IMR-90 (cell line): Measurements from ENCODE around the gene ACTR3C. TPM values are rescaled to one million over a fixed set of nuclear protein-coding genes. Genes with fewer than 3 reads are reported as not detected.

ENCODE experiments used
- ATAC-seq: fragments of 200-7000 bp; cut with Tn5 transposase; 2 replicates; pipeline ENCODE4 v1.9.1; 2020; ENCODE audit warnings: low read depth, mild to moderate bottlenecking, moderate library complexity
- BruUV-seq: library from RNA; stranded (reverse); fragments of 400-500 nt; replicated peaks from 2 replicates; lab custom pipeline; 2021; lab: Mats Ljungman, UMichigan
- CTCF ChIA-PET: fragments of 300-600 bp; formaldehyde crosslinking; extraction: SDS; loops from one replicate; lab custom pipeline; 2021; ENCODE audit warnings: antibody characterized with exemption; lab: Yijun Ruan, JAX
- POLR2A ChIA-PET: fragments of 300-600 bp; sonication (Branson Sonifier 250); formaldehyde crosslinking; loops from one replicate; lab custom pipeline; 2022; ENCODE audit warnings: antibody characterized with exemption; ENCODE audit not compliant: unreplicated experiment; lab: Charles Lee
- DNase-seq: peaks from one replicate; pipeline ENCODE4 v3.0.0; 2013
- H2AFZ ChIP-seq: replicated peaks from 2 replicates; pipeline ENCODE3; 2013; ENCODE audit warnings: low read length, mild to moderate bottlenecking; ENCODE audit not compliant: poor library complexity
- H2AK5ac ChIP-seq: 2 replicates; pipeline ENCODE4 v1.6.1; 2013; ENCODE audit warnings: low read depth, low read length, inconsistent platforms
- H2AK9ac ChIP-seq: replicated peaks from 2 replicates; pipeline ENCODE3; 2013; ENCODE audit warnings: mild to moderate bottlenecking, low read depth, low read length, moderate library complexity; ENCODE audit not compliant: poor library complexity
- H2BK120ac ChIP-seq: 2 replicates; pipeline ENCODE4 v1.6.1; 2013; ENCODE audit warnings: low read depth, low read length, inconsistent platforms
- H2BK15ac ChIP-seq: 3 replicates; pipeline ENCODE4 v1.6.1; 2013; ENCODE audit warnings: low read depth, low read length, inconsistent platforms
- H2BK20ac ChIP-seq: 2 replicates; pipeline ENCODE4 v1.6.1; 2013; ENCODE audit warnings: low read depth, mild to moderate bottlenecking, inconsistent platforms, low read length, moderate library complexity
- H2BK5ac ChIP-seq: 2 replicates; pipeline ENCODE4 v1.6.1; 2013; ENCODE audit warnings: mild to moderate bottlenecking, low read depth, low read length, inconsistent platforms; ENCODE audit not compliant: poor library complexity, severe bottlenecking
- H3K14ac ChIP-seq: replicated peaks from 2 replicates; pipeline ENCODE4 v1.6.1; 2013; ENCODE audit warnings: low read depth, low read length, inconsistent platforms
- H3K18ac ChIP-seq: 2 replicates; pipeline ENCODE4 v1.6.1; 2013; ENCODE audit warnings: low read depth, low read length, control low read depth
- H3K23ac ChIP-seq: 2 replicates; pipeline ENCODE4 v1.6.1; 2013; ENCODE audit warnings: low read depth, low read length, inconsistent platforms
- H3K27ac ChIP-seq: 2 replicates; pipeline ENCODE4 v1.5.1; 2013; ENCODE audit warnings: mild to moderate bottlenecking, control low read depth, low read length; ENCODE audit not compliant: insufficient read depth
- H3K27me3 ChIP-seq: 2 replicates; pipeline ENCODE4 v1.6.1; 2013; ENCODE audit warnings: low read length; ENCODE audit not compliant: control insufficient read depth, insufficient read depth
- H3K36me3 ChIP-seq: 2 replicates; pipeline ENCODE4 v1.6.1; 2013; ENCODE audit warnings: low read length, mixed read lengths; ENCODE audit not compliant: control insufficient read depth, insufficient read depth
- H3K4ac ChIP-seq: 2 replicates; pipeline ENCODE4 v1.6.1; 2013; ENCODE audit warnings: low read depth, low read length, inconsistent platforms
- H3K4me1 ChIP-seq: 2 replicates; pipeline ENCODE4 v1.6.1; 2013; ENCODE audit warnings: low read length, mixed read lengths; ENCODE audit not compliant: control insufficient read depth, insufficient read depth
- H3K4me2 ChIP-seq: 2 replicates; pipeline ENCODE4 v1.6.1; 2013; ENCODE audit warnings: low read depth, mild to moderate bottlenecking, control low read depth, low read length, moderate library complexity
- H3K4me3 ChIP-seq: 2 replicates; pipeline ENCODE4 v1.5.1; 2013; ENCODE audit warnings: low read depth, mild to moderate bottlenecking, control low read depth, low read length, moderate library complexity; ENCODE audit not compliant: insufficient read depth
- H3K56ac ChIP-seq: 2 replicates; pipeline ENCODE4 v1.6.1; 2013; ENCODE audit warnings: low read length, inconsistent platforms; ENCODE audit not compliant: insufficient read depth; ENCODE audit errors: extremely low read depth
- H3K79me1 ChIP-seq, 2 experiments: 2 replicates each; pipeline ENCODE4 v1.6.1; 2013; ENCODE audit warnings: low read length in 2 of 2, inconsistent platforms in 1 of 2, low read depth in 1 of 2
- H3K9ac ChIP-seq: 2 replicates; pipeline ENCODE4 v1.6.1; 2013; ENCODE audit warnings: low read depth, low read length, control low read depth
- H3K9me1 ChIP-seq: 2 replicates; pipeline ENCODE4 v1.6.1; 2013; ENCODE audit warnings: low read length, inconsistent platforms; ENCODE audit not compliant: insufficient read depth
- H3K9me3 ChIP-seq: 2 replicates; pipeline ENCODE4 v1.6.1; 2013; ENCODE audit warnings: low read length; ENCODE audit not compliant: control insufficient read depth, insufficient read depth
- H4K20me1 ChIP-seq: 2 replicates; pipeline ENCODE4 v1.6.1; 2013; ENCODE audit warnings: low read length, inconsistent platforms; ENCODE audit not compliant: insufficient read depth
- H4K5ac ChIP-seq: 2 replicates; pipeline ENCODE4 v1.6.1; 2013; ENCODE audit warnings: mild to moderate bottlenecking, low read depth, low read length, control low read depth
- H4K8ac ChIP-seq, 2 experiments: 2 replicates each; pipeline ENCODE4 v1.6.1; 2013; ENCODE audit warnings: low read depth in 2 of 2, low read length in 2 of 2, control low read depth in 1 of 2, inconsistent platforms in 1 of 2
- H4K91ac ChIP-seq: 2 replicates; pipeline ENCODE4 v1.6.1; 2013; ENCODE audit warnings: low read depth, low read length, inconsistent platforms; ENCODE audit not compliant: insufficient read depth
- BHLHE40 ChIP-seq: fragments of 150-350 bp; IDR thresholded peaks from 2 replicates; pipeline ENCODE4 v1.6.1; 2016; ENCODE audit warnings: mild to moderate bottlenecking, low read depth, low read length
- CEBPB ChIP-seq: IDR thresholded peaks from 2 replicates; pipeline ENCODE4 v1.6.1; 2012; ENCODE audit warnings: low read depth, low read length, improper control_type of control experiment
- CHD1 ChIP-seq: IDR thresholded peaks from 2 replicates; pipeline ENCODE4 v1.6.1; 2012; ENCODE audit warnings: low read depth, low read length, improper control_type of control experiment
- CTCF ChIP-seq: conservative IDR thresholded peaks from 2 replicates; pipeline ENCODE4 v1.5.1; 2012; ENCODE audit warnings: mild to moderate bottlenecking, low read depth, low read length, improper control_type of control experiment
- ELK1 ChIP-seq: fragments of 150-350 bp; IDR thresholded peaks from 2 replicates; pipeline ENCODE4 v1.6.1; 2016; ENCODE audit warnings: low read depth, mild to moderate bottlenecking, low read length, moderate library complexity, borderline replicate concordance
- FOS ChIP-seq: fragments of 150-350 bp; IDR thresholded peaks from 2 replicates; pipeline ENCODE4 v1.6.1; 2016; ENCODE audit warnings: low read depth, low read length
- MAFK ChIP-seq: IDR thresholded peaks from 2 replicates; pipeline ENCODE4 v1.6.1; 2012; ENCODE audit warnings: low read depth, low read length, improper control_type of control experiment
- MAZ ChIP-seq: IDR thresholded peaks from 2 replicates; pipeline ENCODE4 v1.6.1; 2012; ENCODE audit warnings: low read depth, mild to moderate bottlenecking, low read length, improper control_type of control experiment, moderate library complexity, borderline replicate concordance
- MXI1 ChIP-seq: IDR thresholded peaks from 2 replicates; pipeline ENCODE4 v1.6.1; 2012; ENCODE audit warnings: low read depth, mild to moderate bottlenecking, low read length, moderate library complexity, borderline replicate concordance
- NFE2L2 ChIP-seq: fragments of 150-350 bp; IDR thresholded peaks from 2 replicates; pipeline ENCODE4 v1.6.1; 2016; ENCODE audit warnings: low read depth, mild to moderate bottlenecking, low read length
- POLR2A ChIP-seq: IDR thresholded peaks from 2 replicates; pipeline ENCODE4 v1.6.1; 2012; ENCODE audit warnings: mild to moderate bottlenecking, low read depth, low read length
- RAD21 ChIP-seq: IDR thresholded peaks from 2 replicates; pipeline ENCODE4 v1.6.1; 2012; ENCODE audit warnings: low read length, improper control_type of control experiment
- RCOR1 ChIP-seq: IDR thresholded peaks from 2 replicates; pipeline ENCODE4 v1.6.1; 2012; ENCODE audit warnings: mild to moderate bottlenecking, low read length, improper control_type of control experiment; ENCODE audit not compliant: insufficient replicate concordance
- RFX5 ChIP-seq: IDR thresholded peaks from 2 replicates; pipeline ENCODE4 v1.8.0; 2012; ENCODE audit warnings: low read depth, mild to moderate bottlenecking, low read length, moderate library complexity
- SMC3 ChIP-seq: fragments of 150-350 bp; IDR thresholded peaks from 2 replicates; pipeline ENCODE4 v1.6.1; 2016; ENCODE audit warnings: low read depth, mild to moderate bottlenecking, antibody characterized with exemption, low read length, moderate library complexity
- USF2 ChIP-seq: fragments of 150-350 bp; IDR thresholded peaks from 2 replicates; pipeline ENCODE4 v1.6.1; 2017; ENCODE audit warnings: mild to moderate bottlenecking, antibody characterized with exemption, low read length, low read depth
- WGBS, 2 experiments: methylation state at CpG; one replicate each; pipeline versions ENCODE4 v1.1.5 to v1.1.7; 2013; ENCODE audit warnings: missing lambda C conversion rate in 2 of 2; ENCODE audit not compliant: insufficient read length in 1 of 2; ENCODE audit errors: extremely low coverage in 2 of 2; 5-methylcytosine and 5-hydroxymethylcytosine counted together
- dilution Hi-C: fragments of 300-500 bp; cut with HindIII; formaldehyde crosslinking; loops from one replicate; pipeline ENCODE4 v1.14.3; 2018; ENCODE audit warnings: low sequenced_read_pairs; ENCODE audit not compliant: unreplicated experiment
- in situ Hi-C: fragments of 300-500 bp; cut with MboI; formaldehyde crosslinking; loops from 3 replicates; pipeline ENCODE4 v1.14.3; 2019; ENCODE audit warnings: low sequenced_read_pairs, inconsistent platforms, mixed read lengths
- intact Hi-C: fragments of 100-400 bp; cut with micrococcal nuclease; formaldehyde crosslinking; loops from 2 replicates; pipeline ENCODE4 v1.10.0; 2022
- polyA plus RNA-seq, 3 experiments: library from polyadenylated mRNA; depleted of rRNA; stranded (reverse); fragments of >200 nt; gene quantifications; 2 replicates each; pipeline ENCODE4 v1.2.3, GENCODE V29; 2012; ENCODE audit warnings: low replicate concordance in 1 of 3
- total RNA-seq: library from RNA; depleted of rRNA; stranded (reverse); fragments of >200 nt; gene quantifications from 2 replicates; pipeline ENCODE4 v1.2.3, GENCODE V29; 2012

ACTR3C gene
- total and polyA plus RNA-seq, 2 of the 4 experiments (the other 2 are of a cell fraction): not detected

- H2AK9ac ChIP-seq: no peak overlapping the region
- H3K79me1 ChIP-seq: peaks cover 21 to 48% of the 10 kb centered on the region in 2 experiments; a peak in 3 of 4 replicates
- intact Hi-C loops (no loop called here), dilution Hi-C loops (no loop called here), in situ Hi-C loops (no loop called here)
- no peak overlapping the region for H3K27ac ChIP-seq
- 93% methylated on average over 27 of the region's 30 CpGs; no CpG with 5 or more reads in 1 of the 2 experiments for WGBS, 2 experiments
- H3K4ac ChIP-seq: no peak overlapping the region
- TF ChIP-seq USF2 (no peak), NFE2L2 (no peak), MXI1 (no peak), BHLHE40 (no peak), RAD21 (no peak), CHD1 (no peak), SMC3 (no peak), POLR2A (no peak), MAZ (no peak), CEBPB (no peak), RCOR1 (no peak), ELK1 (no peak), FOS (no peak), RFX5 (no peak), CTCF (no peak), MAFK (no peak)
- no peak overlapping the region for H4K8ac ChIP-seq
- H3K4me2 ChIP-seq: no peak overlapping the region
- H4K20me1 ChIP-seq: peaks cover 9% of the 10 kb centered on the region
- peaks cover 38% of the 10 kb centered on the region for H3K36me3 ChIP-seq
- H2BK5ac ChIP-seq: no peak overlapping the region
- H3K56ac ChIP-seq: no peak overlapping the region
- H3K23ac ChIP-seq: no peak overlapping the region
- H3K18ac ChIP-seq: no peak overlapping the region
- no peak overlapping the region for H2BK20ac ChIP-seq
- H3K4me3 ChIP-seq: no peak overlapping the region
- no TSS peak for BruUV-seq
- no peak overlapping the region for H2BK120ac ChIP-seq
- no peak for DNase-seq
- no peaks in the 10 kb centered on the region for H3K9me3 ChIP-seq
- no peak overlapping the region for H2AFZ ChIP-seq
- no peak overlapping the region for H3K14ac ChIP-seq
- H3K27me3 ChIP-seq: no peaks in the 10 kb centered on the region
- no peak overlapping the region for H2BK15ac ChIP-seq
- POLR2A ChIA-PET: interaction anchor here (0.7 kb wide), 1 partner anchor 37 kb away, joined by 6 read pairs; no protein-coding TSS in a partner anchor
- CTCF ChIA-PET: interaction anchor here (1.2 kb wide), 1 partner anchor 15 kb away, joined by 3 read pairs; no protein-coding TSS in a partner anchor
- no peak overlapping the region for H3K9ac ChIP-seq
- peaks cover 2% of the 10 kb centered on the region; the same call in 1 of the 2 replicates for H3K9me1 ChIP-seq
- H2AK5ac ChIP-seq: no peak overlapping the region
- H4K5ac ChIP-seq: no peak overlapping the region
- no peak for ATAC-seq
- no peak overlapping the region for H4K91ac ChIP-seq
- peaks cover 18% of the 10 kb centered on the region for H3K4me1 ChIP-seq
These were observed 48.6 kb upstream of the ACTR3C start for GRCh38 chr7:150371996-150372270.
